Activated CD4-positive, alpha-beta T cell treated with anti-CD3 and anti-CD28 coated beads, Interleukin-2, amount 50 U/mL, for 4 hours (primary cell): ENCODE data around the gene PDE5A.
"Not testable (repeated sequence)": the region's sequence is repeated elsewhere in the genome, so short reads cannot be mapped to it uniquely, and the experiment has no call there.

Experiments
- DNase-seq, 2 experiments: peaks; one replicate each; pipeline ENCODE4 v3.0.0-alpha.2; 2020

The PDE5A gene

GRCh38 chr4:119628281-119629141, at the start of gene PDE5A:
Gene PDE5A, minus strand, starts transcription at chr4:119628804. Its CDS starts 133 bp downstream, at chr4:119628671.
- DNase-seq = peak; percentile 70 to 73

GRCh38 chr4:119676101-119676500, 47.5 kb upstream of the PDE5A start:
- no peak for DNase-seq

GRCh38 chr4:119675391-119675790, 46.8 kb upstream of the PDE5A start:
- no peak for DNase-seq

GRCh38 chr4:119672938-119673337, 44.3 kb upstream of the PDE5A start:
- DNase-seq = no peak

- no peak for DNase-seq
These were observed 43.5 kb upstream of the PDE5A start for GRCh38 chr4:119672086-119672485.

- no peak for DNase-seq
These were observed 42.6 kb upstream of the PDE5A start for GRCh38 chr4:119671205-119671604.

GRCh38 chr4:119667802-119668201, 39.2 kb upstream of the PDE5A start:
- no peak for DNase-seq

GRCh38 chr4:119666653-119667091, 38.1 kb upstream of the PDE5A start:
- DNase-seq = no peak

- no peak for DNase-seq
These were observed 37.1 kb upstream of the PDE5A start for GRCh38 chr4:119665752-119666151.

- no peak for DNase-seq
These were observed 35.7 kb upstream of the PDE5A start for GRCh38 chr4:119664168-119664907.

- DNase-seq = no peak
These were observed 34.7 kb upstream of the PDE5A start for GRCh38 chr4:119663160-119663788.

GRCh38 chr4:119662612-119663011, 34.0 kb upstream of the PDE5A start:
- not testable (repeated sequence) for DNase-seq

- no peak for DNase-seq
These were observed 32.6 kb upstream of the PDE5A start for GRCh38 chr4:119661231-119661630.

GRCh38 chr4:119659576-119659975, 31.0 kb upstream of the PDE5A start:
- DNase-seq = no peak

- no peak for DNase-seq
These were observed 28.6 kb upstream of the PDE5A start for GRCh38 chr4:119657111-119657611.

GRCh38 chr4:119656342-119656741, 27.7 kb upstream of the PDE5A start:
- no peak for DNase-seq

- DNase-seq = no peak
These were observed 26.7 kb upstream of the PDE5A start for GRCh38 chr4:119655111-119655837.

- no peak for DNase-seq
These were observed 25.4 kb upstream of the PDE5A start for GRCh38 chr4:119653990-119654389.

- DNase-seq = no peak
These were observed 24.4 kb upstream of the PDE5A start for GRCh38 chr4:119652998-119653397.

GRCh38 chr4:119648398-119648797, 19.8 kb upstream of the PDE5A start:
- DNase-seq = no peak

GRCh38 chr4:119647558-119647957, 19.0 kb upstream of the PDE5A start:
- DNase-seq = no peak

GRCh38 chr4:119646347-119647071, 17.9 kb upstream of the PDE5A start:
- DNase-seq = no peak
